HS-5 (cell line): ENCODE results near the gene XPA.
A peak's percentile ranks its signal among the peaks of the same experiment; 100 is the strongest.
"Not testable (repeated sequence)": the region's sequence is repeated elsewhere in the genome, so short reads cannot be mapped to it uniquely, and the experiment has no call there.

Experiments
- DNase-seq: peaks from one replicate; pipeline ENCODE4 v3.0.0-alpha.2; 2012; ENCODE audit warnings: low read depth

Gene XPA

GRCh38 chr9:97703437-97704344, 6.6 kb upstream of the XPA start:
- no peak for DNase-seq

GRCh38 chr9:97699824-97700223, 2.7 kb upstream of the XPA start:
- not testable (repeated sequence) for DNase-seq

- DNase-seq: not testable (repeated sequence)
Observed at GRCh38 chr9:97699281-97699680, 2.1 kb upstream of the XPA start.

GRCh38 chr9:97698865-97699264, 1.7 kb upstream of the XPA start:
- no peak for DNase-seq

GRCh38 chr9:97697837-97698236, 697 bp upstream of the XPA start:
- no peak for DNase-seq

- DNase-seq: no peak
Observed at GRCh38 chr9:97695995-97696802, 941 bp downstream of the XPA start.

GRCh38 chr9:97695390-97695789, 1.8 kb downstream of the XPA start:
- DNase-seq: no peak

- DNase-seq: no peak
Observed at GRCh38 chr9:97694769-97695168, 2.4 kb downstream of the XPA start.

- no peak for DNase-seq
Observed at GRCh38 chr9:97689401-97690180, 7.5 kb downstream of the XPA start.

GRCh38 chr9:97688654-97689053, 8.5 kb downstream of the XPA start:
- no peak for DNase-seq

GRCh38 chr9:97682242-97682641, 14.9 kb downstream of the XPA start:
- no peak for DNase-seq

- DNase-seq: no peak
Observed at GRCh38 chr9:97675655-97676054, 21.5 kb downstream of the XPA start.

GRCh38 chr9:97673922-97674321, 23.2 kb downstream of the XPA start:
- DNase-seq: no peak

- DNase-seq: no peak
Observed at GRCh38 chr9:97672403-97672802, 24.7 kb downstream of the XPA start.

- no peak for DNase-seq
Observed at GRCh38 chr9:97670586-97670985, 26.6 kb downstream of the XPA start.

- no peak for DNase-seq
Observed at GRCh38 chr9:97668485-97668884, 28.7 kb downstream of the XPA start.

- DNase-seq: no peak
Observed at GRCh38 chr9:97666907-97667686, 30.0 kb downstream of the XPA start.

GRCh38 chr9:97665742-97666141, 31.4 kb downstream of the XPA start:
- DNase-seq: no peak

- DNase-seq: peak; percentile 49
Observed at GRCh38 chr9:97660847-97661246, 36.3 kb downstream of the XPA start.

GRCh38 chr9:97660340-97660739, 36.8 kb downstream of the XPA start:
- DNase-seq: no peak

- no peak for DNase-seq
Observed at GRCh38 chr9:97659771-97660170, 37.4 kb downstream of the XPA start.

GRCh38 chr9:97658707-97659106, 38.4 kb downstream of the XPA start:
- no peak for DNase-seq
